Tibial nerve (tissue), 4 donors: Measurements from ENCODE around the gene FXYD7. TPM values are rescaled to one million over a fixed set of nuclear protein-coding genes. Genes with fewer than 3 reads are reported as not detected.
"Not testable (repeated sequence)": the region's sequence is repeated elsewhere in the genome, so short reads cannot be mapped to it uniquely, and the experiment has no call there.

ENCODE experiments used
- DNase-seq, 2 donors: peaks; one replicate each; pipeline ENCODE4 v3.0.0-alpha.2; 2019; ENCODE audit warnings: low spot score in 2 of 2
- H3K27ac ChIP-seq, 4 donors: fragments of 200-600 bp; sonication (generic) in 3 of 4; one replicate each; pipeline ENCODE4 v1.5.1; 2017 to 2019; ENCODE audit warnings: mild to moderate bottlenecking in 1 of 4
- H3K27me3 ChIP-seq, 2 donors: fragments of 200-600 bp; sonication (generic) in 1 of 2; one replicate each; pipeline versions ENCODE4 v1.5.1 to v1.6.0; 2017 to 2019
- H3K36me3 ChIP-seq, 3 donors: fragments of 200-600 bp; sonication (generic); one replicate each; pipeline ENCODE4 v1.5.1; 2018 to 2019
- H3K4me1 ChIP-seq, 4 donors: fragments of 200-600 bp; sonication (generic) in 3 of 4; one replicate each; pipeline ENCODE4 v1.5.1; 2017 to 2019
- H3K4me3 ChIP-seq, 4 donors: fragments of 200-600 bp; sonication (generic) in 3 of 4; one replicate each; pipeline ENCODE4 v1.5.1; 2017 to 2019; ENCODE audit warnings: mild to moderate bottlenecking in 1 of 4, moderate library complexity in 1 of 4
- H3K9me3 ChIP-seq, 4 donors: fragments of 200-600 bp; sonication (generic) in 3 of 4; one replicate each; pipeline ENCODE4 v1.5.1; 2017 to 2019
- EP300 ChIP-seq, 2 donors: sonication (generic); formaldehyde crosslinking; IDR thresholded peaks; one replicate each; pipeline ENCODE4 v1.6.1; 2017; ENCODE audit warnings: antibody characterized with exemption in 2 of 2, mild to moderate bottlenecking in 1 of 2
- POLR2A ChIP-seq, 2 donors: fragments of 450-650 bp; IDR thresholded peaks; one replicate each; pipeline ENCODE4 v1.6.1; 2017; ENCODE audit warnings: antibody characterized with exemption in 2 of 2, mild to moderate bottlenecking in 2 of 2, moderate library complexity in 2 of 2
- WGBS, 2 donors: methylation state at CpG; one replicate each; pipeline ENCODE4 v1.1.5; 2018; 5-methylcytosine and 5-hydroxymethylcytosine counted together
- total RNA-seq, 4 donors: library from RNA; depleted of rRNA; stranded (reverse); fragments of >200 nt; gene quantifications; one replicate each; pipeline ENCODE4 v1.1.0, GENCODE V29; 2016
- TF ChIP-seq, protein P1 (sequence below), 5 experiments: fragments of 200-600 bp in 3 of 5; fragments of 450-650 bp in 2 of 5; sonication (generic) in 3 of 5; IDR thresholded peaks; one replicate each; pipeline ENCODE4 v1.5.1; 2016 to 2019; ENCODE audit warnings: antibody characterized with exemption in 5 of 5, mild to moderate bottlenecking in 3 of 5, moderate library complexity in 2 of 5

The FXYD7 gene
- total RNA-seq, 4 donors from 2014 or later, result 2.5 to 5.9 (median 5.7) TPM; not detected in 1

- DNase-seq, result no peak
- peak overlapping the region in 3 of 4 donors; percentile 52 to 99 (median 96) for H3K27ac ChIP-seq
- TF ChIP-seq, protein P1, sequence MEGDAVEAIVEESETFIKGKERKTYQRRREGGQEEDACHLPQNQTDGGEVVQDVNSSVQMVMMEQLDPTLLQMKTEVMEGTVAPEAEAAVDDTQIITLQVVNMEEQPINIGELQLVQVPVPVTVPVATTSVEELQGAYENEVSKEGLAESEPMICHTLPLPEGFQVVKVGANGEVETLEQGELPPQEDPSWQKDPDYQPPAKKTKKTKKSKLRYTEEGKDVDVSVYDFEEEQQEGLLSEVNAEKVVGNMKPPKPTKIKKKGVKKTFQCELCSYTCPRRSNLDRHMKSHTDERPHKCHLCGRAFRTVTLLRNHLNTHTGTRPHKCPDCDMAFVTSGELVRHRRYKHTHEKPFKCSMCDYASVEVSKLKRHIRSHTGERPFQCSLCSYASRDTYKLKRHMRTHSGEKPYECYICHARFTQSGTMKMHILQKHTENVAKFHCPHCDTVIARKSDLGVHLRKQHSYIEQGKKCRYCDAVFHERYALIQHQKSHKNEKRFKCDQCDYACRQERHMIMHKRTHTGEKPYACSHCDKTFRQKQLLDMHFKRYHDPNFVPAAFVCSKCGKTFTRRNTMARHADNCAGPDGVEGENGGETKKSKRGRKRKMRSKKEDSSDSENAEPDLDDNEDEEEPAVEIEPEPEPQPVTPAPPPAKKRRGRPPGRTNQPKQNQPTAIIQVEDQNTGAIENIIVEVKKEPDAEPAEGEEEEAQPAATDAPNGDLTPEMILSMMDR (IDR thresholded peaks at IDR 0.05), result no peak
- TF ChIP-seq EP300 (IDR thresholded peaks at IDR 0.05), result peak in 1 of 2 donors; percentile 14
- no peak overlapping the region for H3K4me3 ChIP-seq
- H3K4me1 ChIP-seq, result peaks cover 0 to 63% (median 34%) of the 10 kb centered on the region in 4 donors
- no peaks in the 10 kb centered on the region for H3K9me3 ChIP-seq
- H3K36me3 ChIP-seq, result peaks cover 0 to 21% (median 0%) of the 10 kb centered on the region in 3 donors
- no peaks in the 10 kb centered on the region for H3K27me3 ChIP-seq
- WGBS, 2 donors, result 79 to 88% methylated on average over 9 of the region's 9 CpGs
These were observed 14.5 kb upstream of the FXYD7 start for GRCh38 chr19:35128398-35129057.

DNA sequence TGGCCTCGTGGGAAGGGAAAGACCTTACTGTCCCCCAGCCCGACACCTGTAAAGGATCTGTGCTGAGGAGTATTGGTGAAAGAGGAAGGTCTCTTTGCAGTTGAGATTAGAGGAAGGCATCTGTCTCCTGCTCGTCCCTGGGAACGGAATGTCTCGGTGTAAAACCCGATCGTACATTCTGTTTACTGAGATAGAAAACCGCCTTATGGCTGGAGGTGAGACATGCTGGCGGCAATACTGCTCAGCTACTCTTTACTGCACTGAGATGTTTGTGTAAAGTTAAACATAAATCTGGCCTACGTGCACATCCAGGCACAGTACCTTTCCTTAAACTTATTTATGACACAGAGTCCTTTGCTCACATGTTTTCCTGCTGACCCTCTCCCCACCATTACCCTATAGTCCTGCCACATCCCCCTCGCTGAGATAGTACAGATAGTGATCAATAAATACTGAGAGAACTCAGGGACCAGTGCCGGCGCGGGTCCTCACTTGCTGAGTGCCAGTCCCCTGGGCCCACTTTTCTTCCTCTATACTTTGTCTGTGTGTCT lies 13.3 kb upstream of the FXYD7 start:
- WGBS, 2 donors, result 62 to 68% methylated on average over 14 of the region's 14 CpGs
- H3K9me3 ChIP-seq, H3K27me3 ChIP-seq, DNase-seq, H3K4me3 ChIP-seq: not testable (repeated sequence)
- Histone ChIP-seq H3K27ac (peak overlapping the region in 2 of 4 donors; percentile 96 to 99), H3K4me1 (peaks cover 0 to 51% (median 26%) of the 10 kb centered on the region in 4 donors), H3K36me3 (peaks cover 0 to 21% (median 0%) of the 10 kb centered on the region in 3 donors)

DNA sequence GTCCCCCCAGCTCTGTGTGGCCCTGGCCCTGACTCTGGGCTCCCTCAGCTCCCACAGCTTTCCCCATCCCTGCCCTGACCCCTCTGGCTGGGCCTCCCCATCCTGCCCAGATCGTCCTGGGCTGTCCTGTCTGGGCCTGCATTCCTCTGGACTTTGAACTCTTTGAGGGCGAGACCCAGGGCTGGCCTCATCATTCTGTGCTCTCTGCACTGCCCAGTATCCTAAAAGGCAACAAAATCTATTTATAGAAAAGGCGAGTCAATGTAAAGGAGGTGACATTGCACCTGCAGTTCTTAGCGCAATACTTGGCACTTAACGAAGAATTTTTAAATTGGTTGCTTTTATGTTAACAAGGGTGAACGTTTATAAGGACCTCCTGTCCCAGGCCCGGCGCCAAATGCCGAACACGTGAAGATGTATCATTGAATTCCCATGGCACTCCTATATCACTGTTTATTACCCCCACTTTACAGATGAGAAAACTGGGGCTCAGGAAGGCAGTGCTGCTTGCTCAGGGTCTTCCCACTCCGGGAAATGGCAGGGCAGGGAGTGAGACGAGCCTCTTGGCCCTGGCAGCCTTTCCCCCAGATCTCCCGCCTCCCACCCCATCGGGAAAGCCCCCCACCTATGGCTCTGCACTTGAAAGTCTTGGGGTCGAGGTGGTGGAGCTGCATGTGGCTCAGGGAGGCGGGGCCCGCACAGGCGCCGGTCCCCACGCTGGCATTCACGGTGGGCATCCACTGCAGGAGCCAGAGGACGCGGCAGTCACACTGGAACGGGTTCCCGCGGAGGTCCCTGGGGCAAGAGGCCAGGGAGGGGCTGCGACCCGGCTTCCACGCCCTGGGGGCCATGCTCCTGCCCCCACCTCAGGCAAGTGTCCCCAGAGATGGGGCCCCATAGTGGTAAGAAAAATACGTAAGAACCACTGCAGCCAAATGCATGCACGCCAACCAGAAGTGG lies 12.0 kb upstream of the FXYD7 start:
- Histone ChIP-seq H3K9me3 (no peaks in the 10 kb centered on the region), H3K4me1 (peaks cover 0 to 49% (median 21%) of the 10 kb centered on the region in 4 donors), H3K36me3 (peaks cover 0 to 21% (median 0%) of the 10 kb centered on the region in 3 donors), H3K4me3 (peak overlapping the region in 3 of 4 donors; percentile 41 to 62 (median 59)), H3K27me3 (no peaks in the 10 kb centered on the region), H3K27ac (peak overlapping the region; percentile 58 to 99 (median 80))
- no peak for DNase-seq
- 44 to 54% methylated on average over 17 to 27 of the region's 31 CpGs for WGBS, 2 donors
- no peak for TF ChIP-seq POLR2A (IDR thresholded peaks at IDR 0.05)

GRCh38 chr19:35132254-35132653 lies 10.8 kb upstream of the FXYD7 start:
- TF ChIP-seq EP300 (IDR thresholded peaks at IDR 0.05), result no peak
- TF ChIP-seq, protein P1 (IDR thresholded peaks at IDR 0.05), result no peak
- Histone ChIP-seq H3K4me3 (peak overlapping the region; percentile 40 to 62 (median 50)), H3K36me3 (peaks cover 0 to 21% (median 0%) of the 10 kb centered on the region in 3 donors), H3K27ac (peak overlapping the region in 3 of 4 donors; percentile 65 to 99 (median 96)), H3K9me3 (no peaks in the 10 kb centered on the region), H3K27me3 (no peaks in the 10 kb centered on the region), H3K4me1 (peaks cover 0 to 49% (median 22%) of the 10 kb centered on the region in 4 donors)
- DNase-seq, result no peak

- H3K27me3 ChIP-seq, result no peaks in the 10 kb centered on the region
- H3K36me3 ChIP-seq, result peaks cover 0 to 21% (median 0%) of the 10 kb centered on the region in 3 donors
- H3K9me3 ChIP-seq, result no peaks in the 10 kb centered on the region
- DNase-seq, result no peak
- peak overlapping the region; percentile 40 to 62 (median 50) for H3K4me3 ChIP-seq
- 33 to 43% methylated on average over 9 to 11 of the region's 11 CpGs for WGBS, 2 donors
- peaks cover 0 to 58% (median 29%) of the 10 kb centered on the region in 4 donors for H3K4me1 ChIP-seq
- peak in 1 of 2 donors; percentile 9 for TF ChIP-seq POLR2A (IDR thresholded peaks at IDR 0.05)
- peak in 1 of 2 donors; percentile 12 for TF ChIP-seq EP300 (IDR thresholded peaks at IDR 0.05)
- TF ChIP-seq, protein P1 (IDR thresholded peaks at IDR 0.05), result no peak
- H3K27ac ChIP-seq, result peak overlapping the region; percentile 88 to 99 (median 96)
These were observed 9.2 kb upstream of the FXYD7 start for GRCh38 chr19:35133826-35134225.
